ENCODE results near the gene CPEB2.

DNA sequence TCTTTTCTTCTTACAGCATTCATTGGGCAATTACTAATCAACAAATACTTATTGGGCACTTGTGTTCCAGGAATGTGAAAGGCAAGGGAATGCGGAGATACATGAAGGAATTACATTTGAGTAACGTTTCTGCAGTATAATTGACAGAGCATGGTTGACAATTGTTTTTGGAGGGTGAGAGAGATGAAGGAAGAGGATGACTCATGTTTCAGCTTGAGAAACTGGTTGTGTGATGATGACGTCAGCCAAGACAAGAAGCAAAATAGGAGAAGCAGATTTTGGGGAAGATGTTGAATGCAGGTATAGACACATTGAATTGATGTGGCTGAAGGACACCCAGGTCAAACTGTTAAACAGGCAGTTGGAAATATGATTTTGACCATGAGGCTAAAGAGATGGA is 8.0 kb upstream of the CPEB2 start:
- TF ChIP-seq, protein P1, sequence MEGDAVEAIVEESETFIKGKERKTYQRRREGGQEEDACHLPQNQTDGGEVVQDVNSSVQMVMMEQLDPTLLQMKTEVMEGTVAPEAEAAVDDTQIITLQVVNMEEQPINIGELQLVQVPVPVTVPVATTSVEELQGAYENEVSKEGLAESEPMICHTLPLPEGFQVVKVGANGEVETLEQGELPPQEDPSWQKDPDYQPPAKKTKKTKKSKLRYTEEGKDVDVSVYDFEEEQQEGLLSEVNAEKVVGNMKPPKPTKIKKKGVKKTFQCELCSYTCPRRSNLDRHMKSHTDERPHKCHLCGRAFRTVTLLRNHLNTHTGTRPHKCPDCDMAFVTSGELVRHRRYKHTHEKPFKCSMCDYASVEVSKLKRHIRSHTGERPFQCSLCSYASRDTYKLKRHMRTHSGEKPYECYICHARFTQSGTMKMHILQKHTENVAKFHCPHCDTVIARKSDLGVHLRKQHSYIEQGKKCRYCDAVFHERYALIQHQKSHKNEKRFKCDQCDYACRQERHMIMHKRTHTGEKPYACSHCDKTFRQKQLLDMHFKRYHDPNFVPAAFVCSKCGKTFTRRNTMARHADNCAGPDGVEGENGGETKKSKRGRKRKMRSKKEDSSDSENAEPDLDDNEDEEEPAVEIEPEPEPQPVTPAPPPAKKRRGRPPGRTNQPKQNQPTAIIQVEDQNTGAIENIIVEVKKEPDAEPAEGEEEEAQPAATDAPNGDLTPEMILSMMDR (IDR thresholded peaks at IDR 0.05): no peak
- TF ChIP-seq POLR2A (IDR thresholded peaks at IDR 0.05): no peak
